Heart right ventricle (tissue), 16 donors: Measurements from ENCODE around the gene TMEM200A. TPM values are rescaled to one million over a fixed set of nuclear protein-coding genes. Genes with fewer than 3 reads are reported as not detected.

ENCODE experiments used
- ATAC-seq, 8 donors: fragments of 200-7000 bp; cut with Tn5 transposase; one replicate each; pipeline ENCODE4 v1.9.1; 2020; ENCODE audit warnings: mild to moderate bottlenecking in 8 of 8, moderate library complexity in 8 of 8, moderate number of reproducible peaks in 1 of 8
- DNase-seq, 2 donors: peaks; one replicate each; pipeline ENCODE4 v3.0.0-alpha.2; 2020
- H3K27ac ChIP-seq, 10 donors: fragments of 200-600 bp; sonication (generic) in 2 of 10; one replicate each; pipeline versions ENCODE4 v1.5.0 to v1.8.0; 2020 to 2022; ENCODE audit warnings: mild to moderate bottlenecking in 3 of 10
- H3K27me3 ChIP-seq, 7 donors: fragments of 200-600 bp; one replicate each; pipeline ENCODE4 v1.8.0; 2021 to 2022; ENCODE audit warnings: mild to moderate bottlenecking in 2 of 7
- H3K36me3 ChIP-seq, 9 donors: fragments of 200-600 bp; sonication (generic) in 1 of 9; one replicate each; pipeline versions ENCODE4 v1.5.0 to v1.8.0; 2020 to 2022; ENCODE audit warnings: mild to moderate bottlenecking in 2 of 9
- H3K4me1 ChIP-seq, 9 donors: fragments of 200-600 bp; sonication (generic) in 1 of 9; one replicate each; pipeline versions ENCODE4 v1.5.0 to v1.8.0; 2020 to 2022; ENCODE audit warnings: mild to moderate bottlenecking in 4 of 9
- H3K4me3 ChIP-seq, 10 donors: fragments of 200-600 bp; sonication (generic) in 2 of 10; one replicate each; pipeline versions ENCODE4 v1.5.0 to v1.8.0; 2020 to 2022; ENCODE audit warnings: mild to moderate bottlenecking in 7 of 10, moderate library complexity in 2 of 10
- H3K9me3 ChIP-seq, 11 donors: fragments of 200-600 bp in 10 of 11; sonication (generic) in 2 of 11; one replicate each; pipeline versions ENCODE4 v1.5.0 to v1.8.0; 2013 to 2022; ENCODE audit warnings: mild to moderate bottlenecking in 2 of 11, control low read depth in 1 of 11, moderate library complexity in 1 of 11
- WGBS, 2 donors: extraction: QIAGEN DNeasy Blood & Tissue Kit; methylation state at CpG; one replicate each; pipeline ENCODE4 v1.1.7; 2013; ENCODE audit warnings: inconsistent platforms in 1 of 2; 5-methylcytosine and 5-hydroxymethylcytosine counted together
- intact Hi-C, 10 donors: fragments of 100-400 bp; cut with DNase I; formaldehyde crosslinking; loops; one replicate each; pipeline versions ENCODE4 v1.11.1 to v1.14.2; 2022
- polyA plus RNA-seq, 2 donors: library from polyadenylated mRNA; stranded (reverse); fragments of 200-250 nt; gene quantifications; one replicate each; pipeline ENCODE4 v1.2.3, GENCODE V29; 2013
- total RNA-seq, 10 donors: library from RNA; stranded (reverse); fragmentation: NEBNext Ultra II Directional in 3 of 10; extraction: Animal tissue kit (Norgen Biotek cat#: 25700) in 3 of 10; gene quantifications; one replicate each; pipeline versions ENCODE4 v1.2.1 to v1.2.4, GENCODE V29; 2021 to 2023
- TF ChIP-seq, protein P1 (sequence below), 9 donors: fragments of 200-600 bp; sonication (generic) in 2 of 9; IDR thresholded peaks; one replicate each; pipeline versions ENCODE4 v1.5.0 to v1.8.0; 2021 to 2022; ENCODE audit warnings: antibody characterized with exemption in 9 of 9, mild to moderate bottlenecking in 5 of 9, moderate library complexity in 1 of 9
- donor health status: Arrhythmogenic right ventricular cardiomyopathy.
- donor health status: ischemic (EF 13 %, LVEDD 7.1; RV severe dilation, severe dysfunction).
- donor health status: healthy with polysubstance abuse.
- donor health status: DM: no; HTN: yes; CAD: no.
- donor health status: DM: no; HTN: no; CAD: no.
- donor health status: ischemic (EF 25% LVEDD 6.9; RV normal size, moderate dysfunction).
- donor health status: ischemic (EF 25% LVEDD 5.7; RV mildly dilated, moderate dysfunction).
- donor health status: healthy.
- donor health status: DM: yes; HTN: yes; CAD: no.
- donor health status: Ischemic cardiomyopathy.
- donor health status: ischemic (EF 35%, LVEDD 5.7; RV mildly dilated, moderate dysfunction).
- donor health status: nonischemic (EF 11% LVEDD 7.7; RV severe dilation, severe dysfunction).
- donor health status: DM: yes; HTN: yes; CAD: no.
- donor health status: PGD.
- donor health status: ischemic (EF 29% LVEDD 5.4; RV normal size, mild dysfunction).
- donor health status: nonischemic (EF 23%, LVEDD 6.1; RV moderate dilation, normal function).

The TMEM200A gene
- total and polyA plus RNA-seq, 12 donors, result 0.07 to 0.39 (median 0.18) TPM; not detected in 4

- H3K4me3 ChIP-seq, result no peak overlapping the region
- no peaks in the 10 kb centered on the region for H3K27me3 ChIP-seq
- ATAC-seq, result no peak
- DNase-seq, result no peak
- intact Hi-C loops, result no loop called here
- TF ChIP-seq, protein P1, sequence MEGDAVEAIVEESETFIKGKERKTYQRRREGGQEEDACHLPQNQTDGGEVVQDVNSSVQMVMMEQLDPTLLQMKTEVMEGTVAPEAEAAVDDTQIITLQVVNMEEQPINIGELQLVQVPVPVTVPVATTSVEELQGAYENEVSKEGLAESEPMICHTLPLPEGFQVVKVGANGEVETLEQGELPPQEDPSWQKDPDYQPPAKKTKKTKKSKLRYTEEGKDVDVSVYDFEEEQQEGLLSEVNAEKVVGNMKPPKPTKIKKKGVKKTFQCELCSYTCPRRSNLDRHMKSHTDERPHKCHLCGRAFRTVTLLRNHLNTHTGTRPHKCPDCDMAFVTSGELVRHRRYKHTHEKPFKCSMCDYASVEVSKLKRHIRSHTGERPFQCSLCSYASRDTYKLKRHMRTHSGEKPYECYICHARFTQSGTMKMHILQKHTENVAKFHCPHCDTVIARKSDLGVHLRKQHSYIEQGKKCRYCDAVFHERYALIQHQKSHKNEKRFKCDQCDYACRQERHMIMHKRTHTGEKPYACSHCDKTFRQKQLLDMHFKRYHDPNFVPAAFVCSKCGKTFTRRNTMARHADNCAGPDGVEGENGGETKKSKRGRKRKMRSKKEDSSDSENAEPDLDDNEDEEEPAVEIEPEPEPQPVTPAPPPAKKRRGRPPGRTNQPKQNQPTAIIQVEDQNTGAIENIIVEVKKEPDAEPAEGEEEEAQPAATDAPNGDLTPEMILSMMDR (IDR thresholded peaks at IDR 0.05), result no peak
- H3K9me3 ChIP-seq, result no peaks in the 10 kb centered on the region
- H3K4me1 ChIP-seq, result peaks cover 0 to 4% (median 0%) of the 10 kb centered on the region in 9 donors
- no peak overlapping the region for H3K27ac ChIP-seq
- WGBS, 2 donors, result 67 to 70% methylated on average over 7 of the region's 7 CpGs
- no peaks in the 10 kb centered on the region for H3K36me3 ChIP-seq
Measured at GRCh38 chr6:130381459-130382380, 15.9 kb downstream of the TMEM200A start.

DNA sequence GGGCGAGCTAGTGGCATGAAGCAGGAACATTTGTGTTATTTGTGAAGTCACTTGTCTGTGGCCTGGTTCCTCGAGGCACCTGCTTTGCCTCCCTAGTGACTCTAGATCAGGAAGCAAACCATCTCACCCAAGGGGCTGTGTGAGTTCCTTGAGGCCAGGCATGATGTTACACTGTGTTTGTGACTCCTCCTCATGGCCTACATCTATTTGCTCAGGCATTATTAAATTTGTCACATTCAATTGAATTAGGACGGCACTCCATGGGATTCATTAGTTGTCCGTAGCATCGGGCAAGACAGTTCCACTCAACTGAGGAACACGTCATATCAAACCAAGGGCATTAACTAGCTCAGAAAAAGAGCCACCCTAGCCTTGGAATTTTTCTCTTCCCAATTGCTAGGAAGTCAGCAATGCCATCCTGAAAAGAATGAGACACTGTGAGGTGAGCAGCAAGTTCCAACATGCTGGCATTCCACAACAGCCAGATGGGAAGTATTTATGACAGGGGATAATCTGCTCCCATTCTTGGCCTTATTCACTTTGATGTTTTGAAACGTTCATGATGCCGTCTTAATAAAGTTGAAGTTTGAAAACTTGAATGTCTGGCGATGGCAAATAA, 17.2 kb downstream of the TMEM200A start:
- no peak overlapping the region for H3K4me3 ChIP-seq
- H3K36me3 ChIP-seq, result no peaks in the 10 kb centered on the region
- TF ChIP-seq, protein P1 (IDR thresholded peaks at IDR 0.05), result no peak
- no peak for DNase-seq
- WGBS, 2 donors, result 85 to 87% methylated on average over 9 of the region's 9 CpGs
- no peak for ATAC-seq
- no peaks in the 10 kb centered on the region for H3K27me3 ChIP-seq
- H3K4me1 ChIP-seq, result peaks cover 0 to 4% (median 0%) of the 10 kb centered on the region in 9 donors
- intact Hi-C loops, result no loop called here
- H3K27ac ChIP-seq, result no peak overlapping the region
- H3K9me3 ChIP-seq, result no peaks in the 10 kb centered on the region

- no peak for DNase-seq
- H3K4me3 ChIP-seq, result no peak overlapping the region
- H3K36me3 ChIP-seq, result no peaks in the 10 kb centered on the region
- no peaks in the 10 kb centered on the region for H3K27me3 ChIP-seq
- TF ChIP-seq, protein P1 (IDR thresholded peaks at IDR 0.05), result no peak
- intact Hi-C loops, result no loop called here
- ATAC-seq, result no peak
- no peak overlapping the region for H3K27ac ChIP-seq
- 65 to 67% methylated on average over 5 of the region's 5 CpGs for WGBS, 2 donors
- peaks cover 0 to 4% (median 0%) of the 10 kb centered on the region in 9 donors for H3K4me1 ChIP-seq
- no peaks in the 10 kb centered on the region for H3K9me3 ChIP-seq
Measured at GRCh38 chr6:130385064-130385695, 19.4 kb downstream of the TMEM200A start.

DNA sequence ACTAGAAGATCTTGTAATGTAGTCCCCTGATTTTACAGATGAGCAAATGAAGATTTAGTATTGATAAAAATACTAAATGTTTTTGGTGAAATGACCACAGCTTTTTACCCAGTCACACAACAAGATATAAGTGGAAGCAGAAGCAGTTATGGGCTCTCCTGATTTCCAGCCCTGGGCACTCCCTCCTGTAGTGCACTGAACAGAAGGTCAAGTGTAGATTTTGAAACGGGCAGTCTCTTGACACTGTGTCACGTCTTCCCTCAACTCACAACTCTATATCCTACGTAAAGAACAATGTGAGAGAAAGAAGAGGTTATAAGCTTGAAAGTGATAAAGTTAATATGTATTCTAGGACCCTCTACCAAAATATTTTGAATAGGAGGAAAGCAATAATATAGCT, 23.3 kb downstream of the TMEM200A start:
- Histone ChIP-seq H3K27me3 (peaks cover 0 to 3% (median 0%) of the 10 kb centered on the region in 7 donors), H3K36me3 (no peaks in the 10 kb centered on the region), H3K4me1 (no peaks in the 10 kb centered on the region), H3K27ac (no peak overlapping the region), H3K9me3 (no peaks in the 10 kb centered on the region), H3K4me3 (no peak overlapping the region)
- TF ChIP-seq, protein P1 (IDR thresholded peaks at IDR 0.05), result no peak
- no peak for DNase-seq
- no peak for ATAC-seq
- 60 to 69% methylated on average over 3 of the region's 3 CpGs for WGBS, 2 donors
- intact Hi-C loops, result no loop called here
